GM13976 (cell line): Measurements from ENCODE around the gene MMP15.

Source experiments
- DNase-seq: peaks from one replicate; pipeline ENCODE4 v3.0.0; 2012; ENCODE audit warnings: low spot score
- in situ Hi-C: fragments of 300-500 bp; cut with MboI; formaldehyde crosslinking; loops from one replicate; pipeline ENCODE4 v1.12.0; 2022; ENCODE audit warnings: low sequenced_read_pairs, mixed read lengths, inconsistent platforms; ENCODE audit not compliant: unreplicated experiment
- TF ChIP-seq, protein P1 (sequence below): IDR thresholded peaks from 2 replicates; pipeline ENCODE4 v1.5.1; 2012; ENCODE audit warnings: borderline replicate concordance, mild to moderate bottlenecking; ENCODE audit not compliant: insufficient read depth; ENCODE audit errors: extremely low read depth, missing control alignments, control extremely low read depth

The MMP15 gene

DNA sequence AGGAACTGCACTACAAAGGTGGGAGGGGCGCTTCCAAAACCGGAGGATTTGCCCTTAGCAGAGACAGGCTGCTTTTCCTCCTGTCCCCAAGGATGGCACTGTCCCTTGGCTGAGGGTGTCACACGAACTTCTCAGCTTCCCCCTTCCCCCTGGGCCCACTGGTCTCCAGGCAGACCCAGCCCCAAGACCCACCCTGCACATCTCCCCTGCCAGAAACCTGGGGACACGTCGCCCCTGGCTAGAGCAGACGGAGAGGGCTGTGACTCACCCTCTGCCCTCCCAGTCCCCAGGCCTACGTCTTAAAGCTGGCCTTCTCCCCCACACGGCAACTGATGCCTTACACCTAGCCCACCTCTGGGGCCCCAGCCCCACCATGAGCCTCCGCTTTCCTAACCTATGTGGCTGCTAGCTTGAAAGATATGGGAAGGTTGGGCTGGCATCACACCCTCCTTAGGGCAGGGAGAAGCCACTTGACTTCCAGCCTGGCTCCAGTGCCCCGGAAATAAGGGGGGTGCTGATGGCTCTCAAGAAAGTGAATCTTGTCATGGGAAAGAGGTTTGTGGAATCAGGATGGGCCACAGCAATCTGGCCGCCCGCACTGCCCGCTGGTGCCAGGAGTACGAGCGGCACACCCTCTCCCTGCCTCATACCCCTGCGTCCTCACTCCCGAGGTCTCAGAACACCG lies 29.7 kb upstream of the MMP15 start:
- TF ChIP-seq, protein P1, sequence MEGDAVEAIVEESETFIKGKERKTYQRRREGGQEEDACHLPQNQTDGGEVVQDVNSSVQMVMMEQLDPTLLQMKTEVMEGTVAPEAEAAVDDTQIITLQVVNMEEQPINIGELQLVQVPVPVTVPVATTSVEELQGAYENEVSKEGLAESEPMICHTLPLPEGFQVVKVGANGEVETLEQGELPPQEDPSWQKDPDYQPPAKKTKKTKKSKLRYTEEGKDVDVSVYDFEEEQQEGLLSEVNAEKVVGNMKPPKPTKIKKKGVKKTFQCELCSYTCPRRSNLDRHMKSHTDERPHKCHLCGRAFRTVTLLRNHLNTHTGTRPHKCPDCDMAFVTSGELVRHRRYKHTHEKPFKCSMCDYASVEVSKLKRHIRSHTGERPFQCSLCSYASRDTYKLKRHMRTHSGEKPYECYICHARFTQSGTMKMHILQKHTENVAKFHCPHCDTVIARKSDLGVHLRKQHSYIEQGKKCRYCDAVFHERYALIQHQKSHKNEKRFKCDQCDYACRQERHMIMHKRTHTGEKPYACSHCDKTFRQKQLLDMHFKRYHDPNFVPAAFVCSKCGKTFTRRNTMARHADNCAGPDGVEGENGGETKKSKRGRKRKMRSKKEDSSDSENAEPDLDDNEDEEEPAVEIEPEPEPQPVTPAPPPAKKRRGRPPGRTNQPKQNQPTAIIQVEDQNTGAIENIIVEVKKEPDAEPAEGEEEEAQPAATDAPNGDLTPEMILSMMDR: no peak
- in situ Hi-C loops: no loop called here
- DNase-seq: no peak

DNA sequence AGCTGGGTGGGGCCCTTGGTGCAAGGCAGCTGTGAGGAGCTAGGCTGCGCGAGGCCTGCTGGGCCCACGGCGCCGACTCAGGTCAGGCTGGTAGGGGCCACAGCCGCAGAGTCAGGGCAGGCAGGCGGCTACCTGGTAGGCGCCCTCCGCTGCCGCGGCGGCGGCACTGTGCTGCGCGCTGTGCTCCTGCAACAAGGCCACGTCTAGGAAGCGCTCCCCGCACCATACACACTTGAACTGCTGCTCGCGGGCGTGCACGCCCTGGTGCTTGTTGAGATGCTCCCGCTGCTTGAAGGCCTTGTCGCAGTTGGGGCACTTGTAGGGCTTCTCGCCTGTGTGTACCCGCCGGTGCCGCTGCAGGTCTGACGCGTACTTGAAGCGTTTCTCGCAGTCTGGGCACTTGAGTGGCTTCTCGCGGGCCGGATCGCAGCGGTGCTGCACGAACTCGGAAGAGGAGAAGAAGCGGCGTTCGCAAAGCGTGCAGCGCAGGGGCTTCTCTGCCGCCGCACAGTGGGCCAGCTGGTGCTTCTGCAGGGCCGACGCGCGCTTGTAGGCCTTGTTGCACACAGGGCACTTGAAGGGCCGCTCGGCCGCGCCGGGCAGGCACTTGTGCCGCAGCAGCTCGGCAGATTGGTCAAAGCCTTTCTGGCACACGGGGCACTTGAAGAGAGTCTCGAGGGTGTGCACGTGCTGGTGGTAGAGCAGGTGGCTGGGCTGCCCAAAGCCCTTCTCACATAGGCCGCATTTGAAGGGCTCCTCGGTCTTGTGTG lies 29.0 kb upstream of the MMP15 start:
- in situ Hi-C loops: no loop called here
- TF ChIP-seq, protein P1: no peak

DNA sequence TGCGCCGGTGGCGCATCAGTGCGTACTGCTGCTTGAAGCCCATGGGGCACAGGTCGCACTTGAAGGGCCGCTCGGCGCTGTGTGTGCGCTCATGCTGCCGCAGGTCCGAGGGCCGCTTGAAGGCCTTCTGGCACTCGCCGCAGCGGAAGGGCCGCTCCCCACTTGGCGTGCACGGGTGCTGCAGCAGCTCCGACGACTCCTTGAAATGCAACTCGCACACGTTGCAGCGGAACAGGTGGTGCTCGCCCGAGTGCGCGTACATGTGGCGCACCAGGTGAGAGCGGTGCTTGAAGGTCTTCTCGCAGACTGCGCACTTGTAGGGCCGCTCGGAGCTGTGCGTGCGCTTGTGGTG lies 28.4 kb upstream of the MMP15 start:
- TF ChIP-seq, protein P1: no peak
- in situ Hi-C loops: no loop called here
- DNase-seq: no peak

More for the DNA sequence above, 29.0 kb upstream of the MMP15 start:
- DNase-seq: no peak

DNA sequence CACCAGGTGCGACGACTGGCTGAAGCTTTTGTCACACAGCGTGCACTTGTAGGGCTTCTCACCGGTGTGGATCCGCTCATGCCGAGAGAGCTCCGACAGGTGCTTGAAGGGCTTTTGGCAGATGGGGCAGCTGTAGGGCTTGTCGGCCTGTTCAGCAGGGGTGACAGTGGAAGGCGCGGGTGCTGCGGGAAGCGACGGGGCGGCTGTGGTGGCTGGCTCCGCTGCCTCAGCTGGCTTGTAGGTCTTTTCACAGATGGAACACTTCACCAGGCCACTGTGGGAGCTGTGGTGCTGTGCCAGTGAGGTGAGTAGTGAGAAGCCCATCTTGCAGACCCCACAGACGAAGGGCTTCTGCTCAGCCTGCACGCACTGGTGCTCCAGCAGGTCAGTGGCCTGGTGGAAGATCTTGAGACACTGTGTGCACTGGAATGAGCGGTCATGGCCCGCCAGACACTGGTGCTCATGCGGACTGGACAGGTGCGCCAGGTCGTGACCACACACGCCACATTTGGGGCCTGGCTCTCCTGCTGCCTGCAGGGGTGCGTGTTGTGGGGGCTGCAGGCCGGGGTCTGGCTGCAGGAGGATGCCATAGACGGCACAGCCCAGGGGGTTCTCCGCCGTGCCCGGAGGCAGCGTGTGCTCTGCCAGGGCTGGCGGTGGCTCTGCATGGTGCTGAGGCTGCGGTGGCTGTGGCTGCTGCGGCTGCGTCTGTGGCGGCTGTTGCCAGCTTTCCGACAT lies 27.9 kb upstream of the MMP15 start:
- TF ChIP-seq, protein P1: no peak
- in situ Hi-C loops: no loop called here
- DNase-seq: no peak

DNA sequence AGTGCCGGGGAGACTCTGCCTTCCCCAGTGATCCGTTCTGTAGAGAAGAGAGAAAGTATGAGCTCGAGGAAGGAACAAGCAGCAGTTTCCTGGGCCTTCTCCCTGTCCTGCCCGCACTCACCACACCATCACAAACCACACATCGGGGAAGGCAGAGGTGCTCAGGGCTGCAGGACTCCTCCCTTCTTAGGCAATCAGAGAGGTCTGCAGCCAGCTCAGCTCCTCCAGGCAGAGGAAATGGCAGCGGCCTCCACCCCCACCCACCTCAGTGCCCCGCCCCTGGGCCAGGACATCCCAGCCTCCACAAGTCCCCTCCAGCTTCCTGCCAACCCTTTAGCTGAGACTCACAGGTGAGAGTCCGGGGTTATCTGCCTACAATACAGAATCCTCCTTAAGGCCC lies 27.1 kb upstream of the MMP15 start:
- in situ Hi-C loops: no loop called here
- TF ChIP-seq, protein P1: no peak
- no peak for DNase-seq

DNA sequence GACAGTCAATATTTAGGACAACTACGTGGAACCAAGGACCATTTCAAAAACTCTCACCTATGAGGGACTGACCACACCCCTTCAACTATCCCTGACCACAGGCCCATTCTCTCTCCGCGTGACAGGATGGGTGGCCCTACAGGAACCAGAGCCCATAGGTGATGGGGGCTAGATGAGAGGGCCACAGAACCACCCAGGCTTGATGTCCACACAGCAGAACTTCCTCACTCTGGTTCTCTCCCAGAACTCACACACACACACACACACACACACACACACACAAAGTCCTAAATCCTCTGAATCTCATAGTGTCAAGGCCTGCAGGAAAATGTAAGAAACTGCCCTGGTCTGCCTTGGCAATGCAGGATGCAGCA lies 26.6 kb upstream of the MMP15 start:
- TF ChIP-seq, protein P1: no peak
- in situ Hi-C loops: no loop called here
- no peak for DNase-seq
